GM23338 (cell line): ENCODE data around the gene YES1.

Experiments
- CTCF ChIP-seq, 2 experiments: fragments of 200-600 bp in 1 of 2; sonication (generic) in 1 of 2; conservative IDR thresholded peaks; 2 replicates each; pipeline versions ENCODE4 v1.5.1 to v1.6.1; 2016 to 2017; ENCODE audit warnings: antibody characterized with exemption in 2 of 2, low read depth in 2 of 2, mild to moderate bottlenecking in 2 of 2, moderate library complexity in 1 of 2
- EZH2 ChIP-seq: fragments of 200-600 bp; sonication (generic); IDR thresholded peaks from one replicate; pipeline ENCODE4 v1.8.0; 2017; ENCODE audit warnings: antibody characterized with exemption, mild to moderate bottlenecking, low read depth; ENCODE audit not compliant: unreplicated experiment
- EZH2phosphoT487 ChIP-seq: fragments of 200-600 bp; sonication (generic); IDR thresholded peaks from one replicate; pipeline ENCODE4 v1.8.1; 2018; ENCODE audit warnings: antibody characterized with exemption; ENCODE audit not compliant: unreplicated experiment
- JUNB ChIP-seq: IDR thresholded peaks from one replicate; pipeline ENCODE4 v1.6.1; 2016; ENCODE audit warnings: antibody characterized with exemption; ENCODE audit not compliant: unreplicated experiment
- POLR2AphosphoS5 ChIP-seq: IDR thresholded peaks from 2 replicates; pipeline ENCODE4 v1.6.1; 2016; ENCODE audit warnings: antibody characterized with exemption, low read depth
- REST ChIP-seq: IDR thresholded peaks from one replicate; pipeline ENCODE4 v1.6.1; 2018; ENCODE audit warnings: antibody characterized with exemption; ENCODE audit not compliant: unreplicated experiment

- TF ChIP-seq JUNB (no peak), CTCF (conservative IDR thresholded peaks at IDR 0.05; ENCODE audit: low read depth in 2 of 2) (no peak), EZH2 (no peak), REST (no peak), POLR2AphosphoS5 (no peak), EZH2phosphoT487 (no peak)
These were observed 100.8 kb downstream of the YES1 start for GRCh38 chr18:711310-711656.
